RWPE2 (cell line): Measurements from ENCODE around the gene DGKI.

Experiments used
- ATAC-seq: fragments of 200-7000 bp; cut with Tn5 transposase; 3 replicates; pipeline ENCODE4 v1.9.1; 2021; ENCODE audit warnings: low read depth
- DNase-seq: peaks from one replicate; pipeline ENCODE4 v3.0.0-alpha.2; 2020; ENCODE audit warnings: low spot score
- H3K27ac ChIP-seq: fragments of 450-650 bp; 2 replicates; pipeline ENCODE4 v1.5.1; 2017; ENCODE audit warnings: mild to moderate bottlenecking; ENCODE audit not compliant: poor library complexity, severe bottlenecking
- H3K27me3 ChIP-seq: fragments of 250-450 bp; sonication (Bioruptor Pico); 2 replicates; pipeline ENCODE4 v1.5.1; 2021; ENCODE audit warnings: mild to moderate bottlenecking, moderate library complexity; ENCODE audit not compliant: insufficient read depth, poor library complexity, severe bottlenecking
- H3K36me3 ChIP-seq: fragments of 250-450 bp; sonication (Bioruptor Pico); 2 replicates; pipeline ENCODE4 v1.5.1; 2020; ENCODE audit warnings: low read depth, mild to moderate bottlenecking, moderate library complexity
- H3K4me1 ChIP-seq: fragments of 250-450 bp; sonication (Bioruptor Pico); 2 replicates; pipeline ENCODE4 v1.5.1; 2021; ENCODE audit warnings: mild to moderate bottlenecking, moderate library complexity; ENCODE audit not compliant: insufficient read depth, poor library complexity, severe bottlenecking
- H3K4me3 ChIP-seq: fragments of 250-450 bp; sonication (Bioruptor Pico); 2 replicates; pipeline ENCODE4 v1.5.1; 2021; ENCODE audit warnings: mild to moderate bottlenecking, moderate library complexity; ENCODE audit not compliant: severe bottlenecking
- H3K9me3 ChIP-seq: fragments of 250-450 bp; sonication (Bioruptor Pico); 2 replicates; pipeline ENCODE4 v1.5.1; 2021; ENCODE audit warnings: mild to moderate bottlenecking, moderate library complexity; ENCODE audit not compliant: severe bottlenecking
- TF ChIP-seq, protein P1 (sequence below): fragments of 450-650 bp; IDR thresholded peaks from one replicate; pipeline ENCODE4 v1.5.1; 2017; ENCODE audit warnings: mild to moderate bottlenecking, moderate library complexity; ENCODE audit not compliant: poor library complexity, severe bottlenecking

Gene DGKI

DNA sequence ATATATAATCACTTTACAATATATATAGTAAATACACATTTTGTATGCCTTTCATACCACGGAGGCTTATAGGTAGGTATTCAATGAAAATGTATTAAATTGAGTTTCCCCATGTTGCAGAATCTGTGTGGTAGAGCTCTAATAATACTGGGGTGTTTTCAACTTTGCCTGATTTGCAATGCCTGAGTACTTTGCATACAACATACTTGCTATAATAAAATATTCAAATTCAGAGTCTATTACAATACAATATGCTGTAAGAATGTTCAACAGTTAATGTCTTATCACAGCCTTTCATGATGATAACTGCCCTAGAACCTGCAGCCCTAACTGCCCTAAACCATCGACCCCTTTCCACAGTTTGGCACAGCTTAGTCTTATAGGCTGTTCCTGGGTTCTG, 114.6 kb downstream of the DGKI start:
- Histone ChIP-seq H3K36me3 (no peaks in the 10 kb centered on the region), H3K27me3 (no peaks in the 10 kb centered on the region), H3K9me3 (no peaks in the 10 kb centered on the region), H3K4me3 (no peak overlapping the region), H3K4me1 (no peaks in the 10 kb centered on the region), H3K27ac (no peak overlapping the region)
- ATAC-seq = no peak
- no peak for DNase-seq
- TF ChIP-seq, protein P1, sequence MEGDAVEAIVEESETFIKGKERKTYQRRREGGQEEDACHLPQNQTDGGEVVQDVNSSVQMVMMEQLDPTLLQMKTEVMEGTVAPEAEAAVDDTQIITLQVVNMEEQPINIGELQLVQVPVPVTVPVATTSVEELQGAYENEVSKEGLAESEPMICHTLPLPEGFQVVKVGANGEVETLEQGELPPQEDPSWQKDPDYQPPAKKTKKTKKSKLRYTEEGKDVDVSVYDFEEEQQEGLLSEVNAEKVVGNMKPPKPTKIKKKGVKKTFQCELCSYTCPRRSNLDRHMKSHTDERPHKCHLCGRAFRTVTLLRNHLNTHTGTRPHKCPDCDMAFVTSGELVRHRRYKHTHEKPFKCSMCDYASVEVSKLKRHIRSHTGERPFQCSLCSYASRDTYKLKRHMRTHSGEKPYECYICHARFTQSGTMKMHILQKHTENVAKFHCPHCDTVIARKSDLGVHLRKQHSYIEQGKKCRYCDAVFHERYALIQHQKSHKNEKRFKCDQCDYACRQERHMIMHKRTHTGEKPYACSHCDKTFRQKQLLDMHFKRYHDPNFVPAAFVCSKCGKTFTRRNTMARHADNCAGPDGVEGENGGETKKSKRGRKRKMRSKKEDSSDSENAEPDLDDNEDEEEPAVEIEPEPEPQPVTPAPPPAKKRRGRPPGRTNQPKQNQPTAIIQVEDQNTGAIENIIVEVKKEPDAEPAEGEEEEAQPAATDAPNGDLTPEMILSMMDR = no peak

DNA sequence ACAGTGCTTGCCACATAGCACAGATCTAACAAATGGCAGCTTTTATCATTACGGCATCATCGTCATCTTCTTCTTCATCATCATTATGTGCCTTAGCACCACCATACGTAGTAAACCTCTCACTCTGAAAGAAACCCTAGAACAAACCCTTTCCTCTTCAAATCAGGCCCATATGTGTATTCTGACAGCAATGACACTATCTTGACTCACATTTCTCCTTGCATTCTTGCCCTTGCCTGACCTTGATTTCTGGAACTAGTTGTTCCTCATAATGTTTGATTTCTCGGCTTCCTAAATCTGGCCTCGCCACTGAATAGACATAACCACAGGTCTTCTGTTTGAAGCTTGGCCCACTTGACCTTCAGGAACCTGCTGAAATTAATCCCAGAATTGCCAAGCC, 115.3 kb downstream of the DGKI start:
- Histone ChIP-seq H3K4me3 (no peak overlapping the region), H3K27ac (no peak overlapping the region), H3K9me3 (no peaks in the 10 kb centered on the region), H3K27me3 (no peaks in the 10 kb centered on the region), H3K4me1 (no peaks in the 10 kb centered on the region), H3K36me3 (no peaks in the 10 kb centered on the region)
- DNase-seq (no peak), ATAC-seq (no peak)
- TF ChIP-seq, protein P1 = no peak

DNA sequence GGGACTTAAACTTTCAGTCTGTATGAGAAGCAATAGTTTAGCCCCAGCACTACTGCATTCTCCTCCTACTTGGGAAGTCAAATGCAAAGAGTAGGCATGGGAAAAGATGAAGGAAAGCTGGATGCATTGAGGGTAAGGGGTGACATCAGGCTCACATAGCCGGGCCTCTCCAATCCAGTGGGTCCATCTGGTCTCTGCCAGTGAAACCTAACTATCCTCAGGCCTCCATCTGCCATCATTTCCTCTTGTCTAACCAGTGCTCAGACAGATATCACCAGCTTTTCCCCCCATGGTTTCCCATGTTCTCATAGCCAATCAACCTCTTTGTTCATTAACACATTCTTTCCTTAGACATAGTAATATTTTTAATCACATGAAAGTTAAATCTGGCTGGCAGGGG, 118.3 kb downstream of the DGKI start:
- Histone ChIP-seq H3K4me1 (no peaks in the 10 kb centered on the region), H3K9me3 (no peaks in the 10 kb centered on the region), H3K4me3 (no peak overlapping the region), H3K27ac (no peak overlapping the region), H3K27me3 (no peaks in the 10 kb centered on the region), H3K36me3 (no peaks in the 10 kb centered on the region)
- TF ChIP-seq, protein P1 = no peak
- no peak for DNase-seq
- ATAC-seq = no peak

DNA sequence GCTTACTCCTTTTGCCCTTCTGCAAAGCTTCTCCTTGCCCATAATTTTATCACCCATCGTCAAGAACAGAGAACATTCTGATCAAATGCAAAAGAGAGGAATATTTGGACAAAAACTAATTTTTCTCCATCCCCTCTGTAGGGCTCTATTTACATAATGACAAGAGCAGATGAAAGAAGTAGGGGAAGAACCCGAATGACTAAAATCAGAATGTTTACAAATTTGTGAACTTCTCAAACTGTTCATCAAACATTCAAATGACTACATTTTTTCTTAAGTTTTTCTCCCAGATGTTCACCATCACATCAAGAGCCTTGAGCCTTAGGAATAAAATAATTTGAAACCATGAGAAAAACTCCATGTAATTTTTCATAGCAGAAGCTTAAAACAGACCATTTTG, 119.4 kb downstream of the DGKI start:
- Histone ChIP-seq H3K27ac (no peak overlapping the region), H3K36me3 (no peaks in the 10 kb centered on the region), H3K9me3 (no peaks in the 10 kb centered on the region), H3K4me1 (no peaks in the 10 kb centered on the region), H3K27me3 (no peaks in the 10 kb centered on the region), H3K4me3 (no peak overlapping the region)
- TF ChIP-seq, protein P1 = no peak
- ATAC-seq (no peak), DNase-seq (no peak)

DNA sequence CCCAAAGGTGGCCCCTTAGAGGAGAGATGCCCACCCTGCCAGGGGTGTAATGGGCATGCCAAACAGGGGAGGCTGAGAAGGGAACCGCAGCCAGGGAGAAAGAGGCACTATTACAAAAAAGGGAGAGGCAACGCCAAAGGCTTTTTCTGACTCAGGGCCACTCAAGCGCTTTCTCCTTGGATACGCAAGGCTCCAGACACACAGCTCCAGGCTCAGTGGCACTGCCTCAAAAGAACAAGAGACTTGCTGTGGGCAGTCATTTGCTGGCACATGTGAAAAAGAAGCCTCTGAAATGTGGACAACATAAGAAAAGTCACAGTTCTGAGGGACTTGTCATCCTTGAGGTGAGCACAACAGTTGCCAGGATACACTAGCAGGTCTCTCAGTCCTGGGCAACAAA, 128.4 kb downstream of the DGKI start:
- no peak for DNase-seq
- no peaks in the 10 kb centered on the region for H3K9me3 ChIP-seq
- H3K36me3 ChIP-seq = no peaks in the 10 kb centered on the region
- no peaks in the 10 kb centered on the region for H3K4me1 ChIP-seq
- no peak overlapping the region for H3K27ac ChIP-seq
- H3K4me3 ChIP-seq = no peak overlapping the region
- ATAC-seq = no peak
- no peaks in the 10 kb centered on the region for H3K27me3 ChIP-seq
- TF ChIP-seq, protein P1 = no peak
